GM18907 (cell line): ENCODE results near the gene ZDHHC11.

Experiments
- ATAC-seq: cut with Tn5 transposase; IDR thresholded peaks from one replicate; pipeline ENCODE4 v1.9.1; 2021; ENCODE audit warnings: mild to moderate bottlenecking, moderate library complexity; ENCODE audit not compliant: unreplicated experiment

The ZDHHC11 gene, protein sequence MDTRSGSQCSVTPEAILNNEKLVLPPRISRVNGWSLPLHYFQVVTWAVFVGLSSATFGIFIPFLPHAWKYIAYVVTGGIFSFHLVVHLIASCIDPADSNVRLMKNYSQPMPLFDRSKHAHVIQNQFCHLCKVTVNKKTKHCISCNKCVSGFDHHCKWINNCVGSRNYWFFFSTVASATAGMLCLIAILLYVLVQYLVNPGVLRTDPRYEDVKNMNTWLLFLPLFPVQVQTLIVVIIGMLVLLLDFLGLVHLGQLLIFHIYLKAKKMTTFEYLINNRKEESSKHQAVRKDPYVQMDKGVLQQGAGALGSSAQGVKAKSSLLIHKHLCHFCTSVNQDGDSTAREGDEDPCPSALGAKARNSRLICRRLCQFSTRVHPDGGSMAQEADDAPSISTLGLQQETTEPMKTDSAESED

DNA sequence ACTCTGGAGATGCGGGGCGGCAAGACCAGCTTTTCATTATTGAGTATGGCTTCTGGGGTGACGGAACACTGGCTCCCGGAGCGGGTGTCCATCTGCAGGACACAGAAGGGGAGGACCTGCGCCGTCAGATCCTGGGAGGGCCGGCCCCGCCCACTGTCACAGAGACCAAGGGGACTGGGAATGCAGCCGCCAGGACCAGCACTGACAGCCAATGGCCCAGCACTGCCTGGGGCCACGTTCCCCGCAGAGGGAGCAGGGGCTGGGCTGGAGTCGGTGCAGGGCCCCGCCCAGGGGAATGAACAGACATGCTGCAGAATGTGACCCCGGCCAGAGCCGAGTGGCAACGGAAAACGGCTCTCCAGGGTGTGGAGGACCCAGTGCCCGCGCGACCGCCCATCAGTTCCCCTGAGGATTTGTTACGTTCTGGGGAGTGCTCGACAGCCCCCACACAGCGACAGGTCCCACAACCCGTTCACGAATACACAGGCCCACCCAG lies at the start of gene ZDHHC11:
Gene ZDHHC11, minus strand, starts transcription at position 476 of the 496 bp plus-strand sequence. Its CDS starts 384 bp downstream, at position 92.
- no peak for ATAC-seq

DNA sequence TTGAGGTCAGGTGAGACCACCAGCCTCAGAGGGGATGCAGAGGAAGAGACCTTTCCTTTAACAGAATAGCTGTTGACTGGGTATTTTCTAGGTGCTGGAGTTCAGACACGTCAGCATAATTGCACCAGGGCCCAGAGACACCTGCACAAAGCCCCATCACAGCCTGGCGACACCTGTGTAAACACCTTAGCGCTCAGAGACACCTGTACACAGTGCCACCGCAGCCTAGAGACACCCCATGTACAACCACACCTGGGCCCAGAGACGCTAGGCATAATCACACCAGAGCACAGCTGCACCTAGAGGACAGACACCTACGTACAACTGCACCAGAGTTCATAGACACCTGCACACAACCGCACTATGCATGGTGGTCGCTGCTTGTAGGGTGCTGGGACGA lies 42.9 kb upstream of the ZDHHC11 start:
- no peak for ATAC-seq

DNA sequence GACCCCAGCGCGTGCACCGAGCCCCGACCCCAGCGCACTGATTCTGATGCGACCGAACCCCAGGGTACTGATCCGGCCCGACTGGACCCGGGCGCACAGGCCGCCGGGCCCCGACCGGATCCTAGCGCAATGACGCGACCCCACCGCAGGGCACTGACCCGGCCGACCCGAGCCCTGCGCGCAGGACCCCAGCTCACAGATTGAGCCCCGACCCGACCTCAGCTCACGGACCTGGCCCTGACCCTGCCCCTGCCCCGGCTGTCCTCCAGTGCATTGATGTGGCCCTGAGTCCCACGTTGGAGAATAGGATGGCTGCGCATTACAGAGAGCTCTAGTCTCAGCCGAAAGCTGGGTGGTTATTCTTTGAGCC lies 42.3 kb upstream of the ZDHHC11 start:
- peak; percentile 25 for ATAC-seq

DNA sequence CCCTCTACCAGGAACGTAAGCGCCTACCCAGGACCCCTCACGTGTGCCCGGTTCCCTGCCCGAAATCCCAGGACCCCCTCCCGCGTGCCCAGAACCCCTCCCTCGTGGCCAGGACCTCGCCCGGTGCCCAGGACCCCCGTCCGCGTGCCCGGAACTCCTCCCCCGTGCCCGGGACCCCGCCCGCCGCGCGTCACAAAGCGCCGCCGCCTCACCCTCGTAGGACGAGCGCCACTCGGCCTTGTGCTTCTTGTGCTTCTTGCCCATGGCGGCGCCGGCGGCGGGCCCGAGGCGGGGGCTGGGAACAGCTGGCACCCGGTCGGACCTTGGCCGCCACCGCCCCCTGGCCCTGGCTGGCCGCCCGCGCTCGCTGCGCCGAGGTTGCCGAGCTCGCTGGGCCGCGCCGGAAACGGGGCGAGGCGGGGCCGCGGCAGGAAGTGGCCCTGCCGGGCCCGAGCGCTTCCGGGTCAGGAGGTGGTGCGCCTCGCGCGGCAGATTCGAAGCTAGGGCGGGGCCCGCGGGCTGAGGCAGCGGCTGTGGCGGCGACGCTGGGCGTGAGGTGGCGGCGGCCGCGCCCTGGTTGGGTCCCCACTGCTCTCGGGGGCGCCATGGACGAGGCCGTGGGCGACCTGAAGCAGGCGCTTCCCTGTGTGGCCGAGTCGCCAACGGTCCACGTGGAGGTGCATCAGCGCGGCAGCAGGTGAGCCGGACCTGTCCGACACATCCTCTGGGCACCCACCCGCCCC lies 41.8 kb upstream of the ZDHHC11 start, which contains the start of the genes BRD9 and TRIP13:
Gene BRD9, minus strand, starts transcription at position 408 of the 743 bp plus-strand sequence. Its CDS starts 144 bp downstream, at position 264.
Gene TRIP13, plus strand, starts transcription at position 491 of the 743 bp plus-strand sequence. Its CDS starts 115 bp downstream, at position 606.
- ATAC-seq = peak; percentile 93

GRCh38 chr5:891837-892393 lies 41.1 kb upstream of the ZDHHC11 start:
- peak; percentile 8 for ATAC-seq

GRCh38 chr5:891117-891836 lies 40.5 kb upstream of the ZDHHC11 start:
- no peak for ATAC-seq

- ATAC-seq = no peak
Observed at GRCh38 chr5:889075-889710, 38.4 kb upstream of the ZDHHC11 start.

DNA sequence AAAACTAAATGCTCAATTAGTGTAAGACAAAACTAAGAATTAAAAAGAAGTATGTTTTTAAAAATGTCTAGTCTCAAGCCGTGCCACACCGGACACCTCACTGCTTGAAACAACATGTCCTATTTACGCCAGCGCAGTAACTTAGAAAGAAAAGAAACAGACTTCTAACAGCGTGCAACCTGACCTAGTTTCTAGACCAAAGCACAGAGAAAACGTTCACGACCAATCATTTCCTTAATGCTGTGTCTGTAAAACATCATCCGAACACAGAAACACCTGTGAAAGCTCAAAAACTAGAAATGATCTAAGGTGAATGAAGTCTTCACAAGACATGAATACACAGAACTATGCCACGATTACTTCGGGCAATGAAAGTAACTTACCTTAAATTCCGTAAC lies 37.9 kb upstream of the ZDHHC11 start:
- no peak for ATAC-seq

DNA sequence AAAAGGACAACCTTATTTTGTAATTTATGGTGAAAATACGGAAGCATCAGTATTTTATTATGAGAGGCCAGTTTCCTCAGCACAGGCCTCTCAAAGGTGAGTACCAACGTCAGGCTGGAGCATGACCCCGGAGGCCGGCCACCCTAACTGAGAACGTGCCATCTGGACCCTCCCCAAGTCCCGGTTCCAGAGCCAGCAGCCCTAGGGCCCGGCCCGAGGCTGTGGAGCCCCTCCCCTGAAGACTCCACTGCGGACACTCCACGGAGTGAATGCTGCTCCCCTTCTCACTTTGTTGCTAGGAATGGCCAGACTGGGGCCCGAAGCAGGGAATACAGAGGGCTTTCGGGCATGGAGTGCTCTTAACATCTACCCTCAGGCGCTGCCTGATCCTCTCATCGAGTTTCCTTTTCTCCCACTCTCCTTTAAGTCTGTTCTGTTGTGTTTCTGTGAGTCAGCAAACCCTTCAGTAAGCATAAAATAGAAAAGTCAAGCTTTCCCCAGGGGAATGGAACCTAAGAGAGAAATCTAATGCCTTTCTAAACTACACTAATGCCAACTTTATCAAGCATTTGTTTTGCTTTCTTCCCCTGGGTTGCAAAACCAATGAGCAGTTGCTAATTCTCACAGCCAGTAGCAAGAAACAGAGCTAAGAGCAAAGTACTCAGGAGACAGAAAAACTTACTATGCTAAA lies 37.3 kb upstream of the ZDHHC11 start:
- no peak for ATAC-seq

DNA sequence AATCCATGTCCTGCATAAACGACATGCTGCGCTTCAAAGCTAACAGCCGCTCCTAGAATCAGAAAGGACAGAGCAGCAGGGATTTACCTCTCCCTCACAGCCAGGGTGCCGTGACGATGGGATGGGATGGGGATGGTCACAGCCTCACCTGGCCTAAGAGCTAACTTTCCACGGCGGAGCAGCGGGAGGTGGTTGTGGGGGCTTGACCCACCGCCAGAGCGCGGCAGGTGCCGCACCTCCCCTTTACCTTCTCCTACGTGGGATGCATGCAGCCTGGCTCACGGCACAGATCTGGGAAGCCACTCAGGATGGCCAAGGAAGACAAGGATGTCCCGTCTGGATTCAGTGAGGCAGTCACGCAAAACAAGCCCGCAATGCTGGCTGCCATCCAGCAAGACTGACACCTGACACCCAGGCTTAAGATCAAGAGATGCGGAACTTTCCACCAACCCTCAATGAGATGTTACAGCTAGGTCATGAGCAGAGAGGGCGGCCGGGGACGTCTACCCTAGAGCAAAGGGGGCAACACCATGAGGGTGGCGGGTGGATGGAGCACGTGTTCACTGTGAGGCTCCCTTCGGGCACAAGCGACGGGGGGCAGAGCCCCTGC lies 36.0 kb upstream of the ZDHHC11 start:
- no peak for ATAC-seq

DNA sequence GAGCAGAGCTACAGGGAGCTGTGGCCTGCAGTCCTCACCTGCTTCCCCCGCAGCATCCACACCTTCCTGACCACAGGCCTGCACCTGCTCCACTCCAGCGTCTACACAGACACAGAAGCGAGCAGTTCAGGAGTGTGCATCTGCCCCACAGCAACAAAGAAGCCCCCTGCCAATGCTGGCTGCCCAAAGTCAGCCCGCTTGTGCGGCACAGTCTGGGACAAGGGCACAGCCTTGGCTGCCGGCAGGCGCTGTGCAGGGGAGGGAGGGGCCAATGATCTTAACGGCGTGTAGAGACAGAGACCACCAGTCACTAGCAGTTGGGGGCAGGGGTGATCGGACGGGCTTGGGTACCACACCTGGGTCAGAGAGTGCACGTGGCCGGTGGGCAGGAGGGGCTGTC lies 35.2 kb upstream of the ZDHHC11 start:
- no peak for ATAC-seq

- no peak for ATAC-seq
Observed at GRCh38 chr5:885529-885928, 34.7 kb upstream of the ZDHHC11 start.

DNA sequence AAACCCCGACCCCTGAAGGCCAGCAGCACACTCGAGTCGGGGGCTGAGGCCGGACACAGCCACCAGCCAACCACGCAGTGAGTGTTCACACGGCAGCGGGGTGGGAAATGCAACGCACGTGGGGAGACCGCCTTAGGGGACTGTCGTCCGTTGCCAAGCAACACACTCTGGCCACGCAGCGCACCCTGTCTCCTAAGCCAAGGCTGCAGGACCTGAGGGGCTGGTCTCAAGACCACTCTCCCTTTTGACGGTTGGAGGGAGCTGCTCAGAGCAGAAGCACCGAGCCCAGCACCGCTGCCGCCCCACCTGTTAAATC lies 34.3 kb upstream of the ZDHHC11 start:
- no peak for ATAC-seq

DNA sequence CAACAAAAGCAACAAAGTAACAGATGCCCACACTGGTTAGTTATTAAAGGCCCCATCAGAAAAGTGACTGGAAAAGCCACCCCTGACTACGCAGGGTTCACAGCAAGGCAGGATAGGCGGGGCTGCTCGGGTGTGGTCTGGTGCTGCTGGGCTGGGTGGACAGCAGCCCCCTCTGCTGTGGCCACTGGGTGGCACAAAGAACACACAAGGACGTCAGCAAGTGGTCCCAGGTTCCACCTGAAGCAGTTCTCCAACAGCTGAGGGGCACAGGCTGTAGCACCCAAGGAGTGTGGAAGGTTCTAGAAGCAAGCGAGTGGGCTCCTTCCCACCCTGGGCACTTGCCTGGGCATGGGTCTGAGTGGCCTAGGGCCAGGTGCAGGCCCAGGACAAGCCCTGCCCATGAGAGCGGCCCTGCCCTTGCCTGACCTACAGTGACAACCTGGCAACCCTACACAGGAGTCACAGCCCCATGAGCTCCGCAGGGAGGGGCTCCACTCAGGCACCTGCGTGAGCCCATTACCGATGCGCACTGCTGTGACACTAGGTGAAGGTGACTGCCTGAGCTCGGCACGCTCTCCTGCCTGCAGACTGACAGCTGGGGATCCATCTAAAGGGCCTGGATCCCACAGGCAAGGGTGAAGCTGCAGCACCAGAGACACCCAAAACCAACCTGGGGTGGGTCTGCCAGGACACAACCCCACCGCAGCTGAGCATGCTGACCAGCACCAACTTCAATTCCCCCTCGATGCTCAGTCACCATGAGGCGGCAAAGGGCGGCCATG lies 33.8 kb upstream of the ZDHHC11 start:
- no peak for ATAC-seq

- ATAC-seq = no peak
Observed at GRCh38 chr5:883475-884181, 32.8 kb upstream of the ZDHHC11 start.

GRCh38 chr5:882253-883183 lies 31.7 kb upstream of the ZDHHC11 start:
- no peak for ATAC-seq

- no peak for ATAC-seq
Observed at GRCh38 chr5:881551-881935, 30.8 kb upstream of the ZDHHC11 start.
